NT2/D1 (cell line): ENCODE measurements around the gene RANBP1.

ENCODE experiments used
- SUZ12 ChIP-seq: IDR thresholded peaks from 2 replicates; pipeline ENCODE4 v1.6.1; 2011; ENCODE audit not compliant: insufficient read length, insufficient read depth; ENCODE audit errors: extremely low read depth
- YY1 ChIP-seq: IDR thresholded peaks from 2 replicates; pipeline ENCODE4 v1.6.1; 2011; ENCODE audit not compliant: insufficient read length, insufficient read depth
- ZNF274 ChIP-seq: IDR thresholded peaks from 2 replicates; pipeline ENCODE4 v1.6.1; 2011; ENCODE audit warnings: mild to moderate bottlenecking, low read depth, low read length

- TF ChIP-seq ZNF274 (no peak), SUZ12 (no peak), YY1 (no peak)
Measured at GRCh38 chr22:20171288-20172140, 55.6 kb downstream of the RANBP1 start.
